ENCODE data around the gene ADCY3.

The ADCY3 gene

GRCh38 chr2:24924732-24925131 lies 4.7 kb upstream of the ADCY3 start:
- no peak for FAIRE-seq

DNA sequence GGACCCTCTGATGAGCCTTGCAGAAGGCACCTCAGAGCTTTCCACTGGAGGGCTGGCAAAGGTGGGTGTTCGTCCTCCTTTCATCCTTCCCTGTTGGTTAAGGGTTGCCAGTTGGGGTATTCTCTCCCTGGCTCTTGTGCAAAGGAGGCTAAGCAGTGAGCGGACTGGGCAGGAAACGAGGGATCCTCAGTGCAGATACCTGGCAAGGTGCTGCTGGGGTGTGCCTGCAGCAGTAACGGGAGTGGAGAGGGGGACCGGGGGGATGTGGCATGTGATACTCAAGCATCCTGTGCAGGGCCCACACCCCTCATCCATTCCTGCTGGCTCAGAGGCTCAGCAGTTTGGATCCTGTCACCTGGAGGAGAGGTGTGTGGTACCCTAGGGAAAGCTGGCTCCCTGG lies 4.2 kb upstream of the ADCY3 start:
- no peak for FAIRE-seq

GRCh38 chr2:24923106-24923505 lies 3.1 kb upstream of the ADCY3 start:
- FAIRE-seq: no peak

- no peak for FAIRE-seq
Measured at GRCh38 chr2:24922556-24922955, 2.5 kb upstream of the ADCY3 start.

GRCh38 chr2:24920809-24921441 lies 888 bp upstream of the ADCY3 start:
- FAIRE-seq: no peak

- FAIRE-seq: no peak
Measured at GRCh38 chr2:24919506-24920097, 435 bp downstream of the ADCY3 start.

GRCh38 chr2:24919037-24919505 lies 966 bp downstream of the ADCY3 start:
- FAIRE-seq: no peak

DNA sequence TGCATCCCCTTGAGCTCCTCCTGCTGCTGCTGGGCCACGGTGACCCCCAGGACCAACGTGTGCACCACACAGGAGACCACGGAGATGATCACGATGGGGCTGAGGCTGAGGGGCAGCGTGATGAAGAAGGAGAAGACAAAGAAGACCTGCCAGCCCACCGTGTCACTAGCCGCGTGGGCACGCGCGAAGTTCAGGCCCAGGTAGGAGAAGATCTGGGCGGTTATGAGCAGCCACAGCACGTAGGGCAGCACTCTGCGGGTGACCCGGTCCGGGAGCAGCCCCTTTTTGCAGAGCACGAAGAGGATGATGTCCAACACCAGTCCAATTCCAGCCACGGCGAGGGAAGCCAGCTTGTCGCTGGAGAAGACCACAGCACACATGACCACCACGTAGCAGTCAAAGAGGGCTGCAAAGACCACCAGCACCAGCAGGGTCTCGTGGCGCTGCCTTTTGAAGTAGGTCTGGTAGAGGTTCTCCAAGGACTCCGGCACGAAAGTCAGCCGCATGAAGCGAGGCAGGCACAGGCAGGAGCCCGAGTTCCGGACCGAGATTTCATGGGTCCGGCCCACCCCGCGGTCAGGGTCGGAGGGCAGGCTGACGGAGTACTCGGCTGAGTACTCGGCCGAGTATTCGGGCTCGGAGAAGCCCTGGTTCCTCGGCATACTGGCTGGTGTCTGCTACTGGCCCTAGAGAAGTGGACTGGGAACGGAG lies 1.6 kb downstream of the ADCY3 start:
- no peak for FAIRE-seq

DNA sequence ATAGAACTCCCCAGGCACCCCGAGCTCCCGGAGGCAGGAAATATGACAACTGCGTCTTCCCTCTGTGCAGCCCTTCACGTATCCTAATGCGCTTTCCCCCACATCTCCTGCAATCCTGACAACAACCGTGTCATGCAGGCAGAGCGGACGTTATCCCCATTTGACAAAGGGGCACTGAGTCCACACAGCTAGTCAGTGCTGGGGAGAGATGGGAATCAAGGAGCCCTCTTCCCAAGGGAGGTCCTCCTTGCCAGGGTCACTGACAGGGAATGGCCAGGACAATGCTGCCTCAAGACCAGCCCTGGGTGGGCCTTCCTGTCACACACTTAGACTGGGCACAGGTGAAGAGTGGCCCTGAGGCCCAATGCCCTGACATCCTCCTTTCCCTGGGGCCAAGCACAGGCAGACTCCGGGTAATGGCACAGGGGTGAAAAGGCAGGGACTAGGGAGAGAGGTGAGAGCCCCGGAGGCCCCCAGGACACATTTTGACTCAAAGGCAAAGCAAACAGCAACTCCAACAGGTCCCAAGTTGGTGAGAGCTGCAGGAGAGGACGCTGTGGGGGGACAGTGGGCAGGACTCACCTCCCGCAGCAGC lies 2.2 kb downstream of the ADCY3 start:
- no peak for FAIRE-seq

- FAIRE-seq: no peak
Measured at GRCh38 chr2:24917086-24917485, 3.0 kb downstream of the ADCY3 start.

DNA sequence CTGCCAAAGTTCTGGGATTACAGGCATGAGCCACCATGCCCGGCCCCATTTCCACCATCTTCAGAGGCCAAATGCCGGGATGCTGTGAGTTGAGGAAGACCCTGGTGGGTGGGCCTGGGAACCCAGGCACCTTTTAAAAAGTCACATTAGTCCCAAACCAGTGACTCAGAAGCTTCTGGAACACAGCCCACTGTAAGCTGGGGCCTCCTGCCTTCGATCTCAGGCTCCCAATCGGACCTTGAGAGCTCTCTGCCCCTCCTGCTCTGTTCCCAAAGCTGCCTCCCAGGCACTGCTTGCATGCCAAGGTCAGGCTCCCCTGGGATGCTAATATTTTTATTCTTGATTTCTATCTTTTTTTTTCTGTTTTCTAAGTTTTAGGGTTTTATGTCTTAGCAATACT lies 4.2 kb downstream of the ADCY3 start:
- FAIRE-seq: no peak

- FAIRE-seq: no peak
Measured at GRCh38 chr2:24915175-24915574, 4.9 kb downstream of the ADCY3 start.

DNA sequence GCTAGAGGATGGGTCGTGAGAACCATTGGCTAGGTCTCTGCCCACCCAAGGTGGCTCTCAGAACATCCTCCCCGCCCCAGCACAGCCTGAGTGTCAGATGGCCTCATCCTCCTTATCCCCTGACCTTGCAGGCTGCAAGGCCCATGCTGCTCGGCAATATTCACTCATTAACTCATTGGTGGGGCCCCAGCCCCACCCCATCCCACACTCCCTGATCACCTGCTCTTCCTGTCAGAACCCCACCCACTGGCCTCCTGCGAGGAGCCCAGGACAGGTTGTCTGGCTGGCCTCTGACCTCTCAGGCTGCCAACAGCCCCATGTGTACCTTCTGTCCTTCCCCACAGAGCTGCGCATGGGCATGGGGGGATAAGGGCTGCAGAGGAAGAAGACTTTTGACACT lies 5.3 kb downstream of the ADCY3 start:
- FAIRE-seq: no peak

GRCh38 chr2:24913911-24914310 lies 6.1 kb downstream of the ADCY3 start:
- no peak for FAIRE-seq

- FAIRE-seq: no peak
Measured at GRCh38 chr2:24912986-24913385, 7.1 kb downstream of the ADCY3 start.

- no peak for FAIRE-seq
Measured at GRCh38 chr2:24912523-24912922, 7.5 kb downstream of the ADCY3 start.

DNA sequence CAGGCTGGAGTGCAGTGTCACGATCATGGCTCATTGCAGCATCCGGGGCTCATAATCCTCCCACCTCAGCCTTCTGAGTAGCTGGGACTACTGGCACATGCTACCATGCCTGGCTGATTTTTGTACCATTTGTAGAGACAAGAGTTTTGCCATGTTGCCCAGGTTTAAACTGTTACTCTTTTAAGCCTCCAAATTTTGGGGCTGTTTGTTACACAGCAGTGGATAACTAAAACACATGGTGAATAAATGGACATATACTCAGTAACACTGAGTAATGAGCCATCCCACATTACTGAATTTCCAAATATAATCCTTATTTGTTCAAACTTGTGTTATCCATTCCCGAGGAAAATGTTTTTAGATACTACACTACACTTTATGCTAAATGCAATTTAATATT lies 9.8 kb downstream of the ADCY3 start:
- no peak for FAIRE-seq

GRCh38 chr2:24909555-24910177 lies 10.4 kb downstream of the ADCY3 start:
- FAIRE-seq: no peak

DNA sequence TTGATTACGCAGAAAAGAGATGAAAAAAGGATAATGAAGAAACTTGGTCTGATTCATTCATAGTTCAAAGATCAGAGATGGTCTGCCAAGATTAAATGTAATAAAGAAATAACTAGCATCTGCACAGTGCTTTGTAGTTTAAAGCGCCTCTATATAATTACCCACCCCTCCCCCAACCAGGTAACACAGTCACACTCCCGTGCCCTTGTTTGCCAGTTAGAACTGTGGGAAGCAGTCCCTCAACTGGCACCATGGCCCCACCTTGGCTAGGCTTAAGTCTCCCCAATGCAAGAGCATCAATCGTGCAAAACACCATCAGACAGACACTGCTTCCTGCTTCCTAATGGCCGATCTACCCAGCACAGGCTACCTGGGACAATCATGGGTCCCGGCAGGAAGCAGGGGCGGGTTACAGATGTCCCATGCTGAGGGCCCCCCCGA lies 11.6 kb downstream of the ADCY3 start:
- no peak for FAIRE-seq

DNA sequence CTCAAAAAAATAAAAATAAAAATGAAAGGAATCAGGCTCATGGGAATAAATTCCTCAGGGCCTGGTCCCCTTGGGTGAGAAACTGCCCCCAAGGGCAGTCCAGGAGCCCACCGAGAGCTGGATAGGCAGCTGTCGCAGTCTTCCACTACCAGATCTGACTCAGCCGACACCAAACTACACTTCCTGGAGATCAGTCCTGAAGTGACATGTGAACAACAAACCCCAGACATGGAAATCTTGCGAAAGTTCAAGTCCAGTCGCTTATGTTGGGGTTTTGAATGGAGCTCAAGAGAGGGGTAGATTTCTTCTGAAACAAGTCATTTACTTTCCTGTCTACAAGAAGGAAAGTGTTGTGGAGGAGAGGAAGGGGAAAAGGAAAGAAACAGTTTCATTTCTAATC lies 12.9 kb downstream of the ADCY3 start:
- FAIRE-seq: no peak

DNA sequence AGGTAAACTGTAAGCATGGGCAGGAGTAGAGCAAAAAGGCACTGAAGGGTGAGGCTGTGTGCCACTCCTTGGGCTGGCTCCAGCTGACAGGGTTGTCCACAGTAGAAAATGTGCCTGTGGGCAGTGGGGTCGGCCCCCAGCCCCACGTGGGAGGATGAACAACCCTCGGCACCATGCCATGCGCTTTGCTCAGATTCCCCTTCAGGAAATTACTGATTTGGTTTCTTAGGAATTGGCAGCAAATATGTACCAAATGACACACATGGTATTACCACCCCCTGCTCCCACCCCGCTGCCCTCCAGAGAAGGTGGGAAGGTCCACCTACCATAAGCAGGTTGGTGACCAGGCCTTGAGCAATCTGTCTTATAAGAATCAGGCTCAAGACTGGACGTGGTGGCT lies 13.6 kb downstream of the ADCY3 start:
- no peak for FAIRE-seq

DNA sequence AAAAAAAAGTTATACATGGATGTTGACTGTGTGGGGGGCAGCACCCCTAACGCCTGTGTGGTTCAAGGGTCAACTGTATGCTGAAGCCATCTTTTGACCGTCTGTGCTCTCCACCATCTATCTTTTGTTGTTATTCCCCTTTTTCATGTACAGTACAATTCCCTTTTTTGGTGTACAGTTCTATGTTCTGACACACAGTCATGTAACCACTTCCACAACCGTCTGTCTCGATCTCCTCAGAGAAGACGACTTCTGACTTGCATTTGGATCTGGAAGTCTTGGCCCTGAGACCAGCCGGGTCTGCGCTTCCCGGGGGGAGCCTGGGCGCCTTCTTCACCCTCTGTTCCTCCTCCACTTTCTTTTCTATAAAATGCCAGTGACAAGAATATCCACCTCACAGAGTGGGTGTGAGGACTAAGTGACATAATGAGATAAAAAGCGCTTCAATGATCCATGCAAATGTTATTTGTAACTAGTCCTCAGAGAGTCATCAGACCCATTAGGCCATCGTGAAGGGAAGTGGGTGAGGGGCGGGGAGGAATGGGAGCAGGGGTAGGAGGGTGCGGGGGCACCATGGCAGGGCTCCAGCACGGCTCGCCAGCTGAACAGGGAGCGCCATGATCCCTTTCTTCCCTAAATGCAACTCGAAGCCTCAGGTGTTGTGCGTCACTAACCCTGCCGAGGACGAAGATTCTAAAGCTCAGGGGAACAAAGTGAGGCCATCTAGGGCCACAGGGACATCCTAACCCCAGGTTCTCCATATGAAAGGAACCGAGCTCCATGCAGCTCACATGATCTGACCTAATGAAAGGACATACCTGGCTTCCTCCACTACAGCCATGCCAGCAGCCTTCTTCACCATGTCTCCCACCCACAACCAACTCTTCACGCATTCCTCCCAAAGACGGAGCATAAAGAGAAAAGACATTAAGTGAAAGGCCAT lies 16.6 kb downstream of the ADCY3 start:
- FAIRE-seq: no peak
